IMR-90 (cell line): ENCODE data around the gene C22orf31. TPM values are rescaled to one million over a fixed set of nuclear protein-coding genes. Genes with fewer than 3 reads are reported as not detected.

Source experiments
- ATAC-seq: fragments of 200-7000 bp; cut with Tn5 transposase; 2 replicates; pipeline ENCODE4 v1.9.1; 2020; ENCODE audit warnings: low read depth, mild to moderate bottlenecking, moderate library complexity
- BruUV-seq: library from RNA; stranded (reverse); fragments of 400-500 nt; replicated peaks from 2 replicates; lab custom pipeline; 2021; lab: Mats Ljungman, UMichigan
- CTCF ChIA-PET: fragments of 300-600 bp; formaldehyde crosslinking; extraction: SDS; loops from one replicate; lab custom pipeline; 2021; ENCODE audit warnings: antibody characterized with exemption; lab: Yijun Ruan, JAX
- POLR2A ChIA-PET: fragments of 300-600 bp; sonication (Branson Sonifier 250); formaldehyde crosslinking; loops from one replicate; lab custom pipeline; 2022; ENCODE audit warnings: antibody characterized with exemption; ENCODE audit not compliant: unreplicated experiment; lab: Charles Lee
- DNase-seq: peaks from one replicate; pipeline ENCODE4 v3.0.0; 2013
- H2AFZ ChIP-seq: replicated peaks from 2 replicates; pipeline ENCODE3; 2013; ENCODE audit warnings: low read length, mild to moderate bottlenecking; ENCODE audit not compliant: poor library complexity
- H2AK5ac ChIP-seq: 2 replicates; pipeline ENCODE4 v1.6.1; 2013; ENCODE audit warnings: low read depth, low read length, inconsistent platforms
- H2AK9ac ChIP-seq: replicated peaks from 2 replicates; pipeline ENCODE3; 2013; ENCODE audit warnings: mild to moderate bottlenecking, low read depth, low read length, moderate library complexity; ENCODE audit not compliant: poor library complexity
- H2BK120ac ChIP-seq: 2 replicates; pipeline ENCODE4 v1.6.1; 2013; ENCODE audit warnings: low read depth, low read length, inconsistent platforms
- H2BK15ac ChIP-seq: 3 replicates; pipeline ENCODE4 v1.6.1; 2013; ENCODE audit warnings: low read depth, low read length, inconsistent platforms
- H2BK20ac ChIP-seq: 2 replicates; pipeline ENCODE4 v1.6.1; 2013; ENCODE audit warnings: low read depth, mild to moderate bottlenecking, inconsistent platforms, low read length, moderate library complexity
- H2BK5ac ChIP-seq: 2 replicates; pipeline ENCODE4 v1.6.1; 2013; ENCODE audit warnings: mild to moderate bottlenecking, low read depth, low read length, inconsistent platforms; ENCODE audit not compliant: poor library complexity, severe bottlenecking
- H3K14ac ChIP-seq: replicated peaks from 2 replicates; pipeline ENCODE4 v1.6.1; 2013; ENCODE audit warnings: low read depth, low read length, inconsistent platforms
- H3K18ac ChIP-seq: 2 replicates; pipeline ENCODE4 v1.6.1; 2013; ENCODE audit warnings: low read depth, low read length, control low read depth
- H3K23ac ChIP-seq: 2 replicates; pipeline ENCODE4 v1.6.1; 2013; ENCODE audit warnings: low read depth, low read length, inconsistent platforms
- H3K27ac ChIP-seq: 2 replicates; pipeline ENCODE4 v1.5.1; 2013; ENCODE audit warnings: mild to moderate bottlenecking, control low read depth, low read length; ENCODE audit not compliant: insufficient read depth
- H3K27me3 ChIP-seq: 2 replicates; pipeline ENCODE4 v1.6.1; 2013; ENCODE audit warnings: low read length; ENCODE audit not compliant: control insufficient read depth, insufficient read depth
- H3K36me3 ChIP-seq: 2 replicates; pipeline ENCODE4 v1.6.1; 2013; ENCODE audit warnings: low read length, mixed read lengths; ENCODE audit not compliant: control insufficient read depth, insufficient read depth
- H3K4ac ChIP-seq: 2 replicates; pipeline ENCODE4 v1.6.1; 2013; ENCODE audit warnings: low read depth, low read length, inconsistent platforms
- H3K4me1 ChIP-seq: 2 replicates; pipeline ENCODE4 v1.6.1; 2013; ENCODE audit warnings: low read length, mixed read lengths; ENCODE audit not compliant: control insufficient read depth, insufficient read depth
- H3K4me2 ChIP-seq: 2 replicates; pipeline ENCODE4 v1.6.1; 2013; ENCODE audit warnings: low read depth, mild to moderate bottlenecking, control low read depth, low read length, moderate library complexity
- H3K4me3 ChIP-seq: 2 replicates; pipeline ENCODE4 v1.5.1; 2013; ENCODE audit warnings: low read depth, mild to moderate bottlenecking, control low read depth, low read length, moderate library complexity; ENCODE audit not compliant: insufficient read depth
- H3K56ac ChIP-seq: 2 replicates; pipeline ENCODE4 v1.6.1; 2013; ENCODE audit warnings: low read length, inconsistent platforms; ENCODE audit not compliant: insufficient read depth; ENCODE audit errors: extremely low read depth
- H3K79me1 ChIP-seq, 2 experiments: 2 replicates each; pipeline ENCODE4 v1.6.1; 2013; ENCODE audit warnings: low read length in 2 of 2, inconsistent platforms in 1 of 2, low read depth in 1 of 2
- H3K9ac ChIP-seq: 2 replicates; pipeline ENCODE4 v1.6.1; 2013; ENCODE audit warnings: low read depth, low read length, control low read depth
- H3K9me1 ChIP-seq: 2 replicates; pipeline ENCODE4 v1.6.1; 2013; ENCODE audit warnings: low read length, inconsistent platforms; ENCODE audit not compliant: insufficient read depth
- H3K9me3 ChIP-seq: 2 replicates; pipeline ENCODE4 v1.6.1; 2013; ENCODE audit warnings: low read length; ENCODE audit not compliant: control insufficient read depth, insufficient read depth
- H4K20me1 ChIP-seq: 2 replicates; pipeline ENCODE4 v1.6.1; 2013; ENCODE audit warnings: low read length, inconsistent platforms; ENCODE audit not compliant: insufficient read depth
- H4K5ac ChIP-seq: 2 replicates; pipeline ENCODE4 v1.6.1; 2013; ENCODE audit warnings: mild to moderate bottlenecking, low read depth, low read length, control low read depth
- H4K8ac ChIP-seq, 2 experiments: 2 replicates each; pipeline ENCODE4 v1.6.1; 2013; ENCODE audit warnings: low read depth in 2 of 2, low read length in 2 of 2, control low read depth in 1 of 2, inconsistent platforms in 1 of 2
- H4K91ac ChIP-seq: 2 replicates; pipeline ENCODE4 v1.6.1; 2013; ENCODE audit warnings: low read depth, low read length, inconsistent platforms; ENCODE audit not compliant: insufficient read depth
- NFE2L2 ChIP-seq: fragments of 150-350 bp; IDR thresholded peaks from 2 replicates; pipeline ENCODE4 v1.6.1; 2016; ENCODE audit warnings: low read depth, mild to moderate bottlenecking, low read length
- RAD21 ChIP-seq: IDR thresholded peaks from 2 replicates; pipeline ENCODE4 v1.6.1; 2012; ENCODE audit warnings: low read length, improper control_type of control experiment
- WGBS, 2 experiments: methylation state at CpG; one replicate each; pipeline versions ENCODE4 v1.1.5 to v1.1.7; 2013; ENCODE audit warnings: missing lambda C conversion rate in 2 of 2; ENCODE audit not compliant: insufficient read length in 1 of 2; ENCODE audit errors: extremely low coverage in 2 of 2; 5-methylcytosine and 5-hydroxymethylcytosine counted together
- dilution Hi-C: fragments of 300-500 bp; cut with HindIII; formaldehyde crosslinking; loops from one replicate; pipeline ENCODE4 v1.14.3; 2018; ENCODE audit warnings: low sequenced_read_pairs; ENCODE audit not compliant: unreplicated experiment
- in situ Hi-C: fragments of 300-500 bp; cut with MboI; formaldehyde crosslinking; loops from 3 replicates; pipeline ENCODE4 v1.14.3; 2019; ENCODE audit warnings: low sequenced_read_pairs, inconsistent platforms, mixed read lengths
- intact Hi-C: fragments of 100-400 bp; cut with micrococcal nuclease; formaldehyde crosslinking; loops from 2 replicates; pipeline ENCODE4 v1.10.0; 2022
- polyA plus RNA-seq, 3 experiments: library from polyadenylated mRNA; depleted of rRNA; stranded (reverse); fragments of >200 nt; gene quantifications; 2 replicates each; pipeline ENCODE4 v1.2.3, GENCODE V29; 2012; ENCODE audit warnings: low replicate concordance in 1 of 3
- total RNA-seq: library from RNA; depleted of rRNA; stranded (reverse); fragments of >200 nt; gene quantifications from 2 replicates; pipeline ENCODE4 v1.2.3, GENCODE V29; 2012

The C22orf31 gene
- total and polyA plus RNA-seq, 2 of the 4 experiments (the other 2 are of a cell fraction), result not detected

GRCh38 chr22:29048822-29049654 is 12.6 kb downstream of the C22orf31 start:
- dilution Hi-C loops, result no loop called here
- Histone ChIP-seq H2AFZ (no peak overlapping the region), H3K4ac (no peak overlapping the region), H2BK20ac (no peak overlapping the region), H2BK15ac (no peak overlapping the region), H3K9me3 (no peaks in the 10 kb centered on the region), H2BK5ac (no peak overlapping the region), H3K4me1 (peaks cover 6% of the 10 kb centered on the region), H3K27me3 (no peaks in the 10 kb centered on the region), H3K79me1 (no peaks in the 10 kb centered on the region; a peak in 1 of 4 replicates), H2AK9ac (peak overlapping the region; percentile 45), H3K4me3 (no peak overlapping the region), H3K4me2 (no peak overlapping the region), H3K14ac (no peak overlapping the region), H4K8ac (no peak overlapping the region), H4K5ac (no peak overlapping the region), H2AK5ac (no peak overlapping the region), H3K27ac (no peak overlapping the region), H3K36me3 (peaks cover 17% of the 10 kb centered on the region), H3K9ac (no peak overlapping the region), H4K20me1 (peaks cover 8% of the 10 kb centered on the region), H2BK120ac (no peak overlapping the region), H4K91ac (no peak overlapping the region), H3K56ac (no peak overlapping the region), H3K9me1 (peaks cover 14% of the 10 kb centered on the region; the same call in 1 of the 2 replicates), H3K23ac (no peak overlapping the region), H3K18ac (no peak overlapping the region)
- TF ChIP-seq RAD21 (no peak), NFE2L2 (no peak)
- no TSS peak for BruUV-seq
- ChIA-PET POLR2A (no interaction called here), CTCF (no interaction called here)
- intact Hi-C loops, result no loop called here
- in situ Hi-C loops, result loop anchor here (10.0 kb wide), 1 partner anchor 196 kb away; no protein-coding TSS in a partner anchor
- no peak for ATAC-seq
- no peak for DNase-seq
- 93% methylated on average over 12 of the region's 31 CpGs; no CpG with 5 or more reads in 1 of the 2 experiments for WGBS, 2 experiments
